IMR-90 (cell line): ENCODE data around the gene ARHGAP28. TPM values are rescaled to one million over a fixed set of nuclear protein-coding genes. Genes with fewer than 3 reads are reported as not detected.

ENCODE experiments used
- ATAC-seq: fragments of 200-7000 bp; cut with Tn5 transposase; 2 replicates; pipeline ENCODE4 v1.9.1; 2020; ENCODE audit warnings: low read depth, mild to moderate bottlenecking, moderate library complexity
- BruUV-seq: library from RNA; stranded (reverse); fragments of 400-500 nt; replicated peaks from 2 replicates; lab custom pipeline; 2021; lab: Mats Ljungman, UMichigan
- CTCF ChIA-PET: fragments of 300-600 bp; formaldehyde crosslinking; extraction: SDS; loops from one replicate; lab custom pipeline; 2021; ENCODE audit warnings: antibody characterized with exemption; lab: Yijun Ruan, JAX
- POLR2A ChIA-PET: fragments of 300-600 bp; sonication (Branson Sonifier 250); formaldehyde crosslinking; loops from one replicate; lab custom pipeline; 2022; ENCODE audit warnings: antibody characterized with exemption; ENCODE audit not compliant: unreplicated experiment; lab: Charles Lee
- DNase-seq: peaks from one replicate; pipeline ENCODE4 v3.0.0; 2013
- H2AFZ ChIP-seq: replicated peaks from 2 replicates; pipeline ENCODE3; 2013; ENCODE audit warnings: low read length, mild to moderate bottlenecking; ENCODE audit not compliant: poor library complexity
- H2AK5ac ChIP-seq: 2 replicates; pipeline ENCODE4 v1.6.1; 2013; ENCODE audit warnings: low read depth, low read length, inconsistent platforms
- H2AK9ac ChIP-seq: replicated peaks from 2 replicates; pipeline ENCODE3; 2013; ENCODE audit warnings: mild to moderate bottlenecking, low read depth, low read length, moderate library complexity; ENCODE audit not compliant: poor library complexity
- H2BK120ac ChIP-seq: 2 replicates; pipeline ENCODE4 v1.6.1; 2013; ENCODE audit warnings: low read depth, low read length, inconsistent platforms
- H2BK15ac ChIP-seq: 3 replicates; pipeline ENCODE4 v1.6.1; 2013; ENCODE audit warnings: low read depth, low read length, inconsistent platforms
- H2BK20ac ChIP-seq: 2 replicates; pipeline ENCODE4 v1.6.1; 2013; ENCODE audit warnings: low read depth, mild to moderate bottlenecking, inconsistent platforms, low read length, moderate library complexity
- H2BK5ac ChIP-seq: 2 replicates; pipeline ENCODE4 v1.6.1; 2013; ENCODE audit warnings: mild to moderate bottlenecking, low read depth, low read length, inconsistent platforms; ENCODE audit not compliant: poor library complexity, severe bottlenecking
- H3K14ac ChIP-seq: replicated peaks from 2 replicates; pipeline ENCODE4 v1.6.1; 2013; ENCODE audit warnings: low read depth, low read length, inconsistent platforms
- H3K18ac ChIP-seq: 2 replicates; pipeline ENCODE4 v1.6.1; 2013; ENCODE audit warnings: low read depth, low read length, control low read depth
- H3K23ac ChIP-seq: 2 replicates; pipeline ENCODE4 v1.6.1; 2013; ENCODE audit warnings: low read depth, low read length, inconsistent platforms
- H3K27ac ChIP-seq: 2 replicates; pipeline ENCODE4 v1.5.1; 2013; ENCODE audit warnings: mild to moderate bottlenecking, control low read depth, low read length; ENCODE audit not compliant: insufficient read depth
- H3K27me3 ChIP-seq: 2 replicates; pipeline ENCODE4 v1.6.1; 2013; ENCODE audit warnings: low read length; ENCODE audit not compliant: control insufficient read depth, insufficient read depth
- H3K36me3 ChIP-seq: 2 replicates; pipeline ENCODE4 v1.6.1; 2013; ENCODE audit warnings: low read length, mixed read lengths; ENCODE audit not compliant: control insufficient read depth, insufficient read depth
- H3K4ac ChIP-seq: 2 replicates; pipeline ENCODE4 v1.6.1; 2013; ENCODE audit warnings: low read depth, low read length, inconsistent platforms
- H3K4me1 ChIP-seq: 2 replicates; pipeline ENCODE4 v1.6.1; 2013; ENCODE audit warnings: low read length, mixed read lengths; ENCODE audit not compliant: control insufficient read depth, insufficient read depth
- H3K4me2 ChIP-seq: 2 replicates; pipeline ENCODE4 v1.6.1; 2013; ENCODE audit warnings: low read depth, mild to moderate bottlenecking, control low read depth, low read length, moderate library complexity
- H3K4me3 ChIP-seq: 2 replicates; pipeline ENCODE4 v1.5.1; 2013; ENCODE audit warnings: low read depth, mild to moderate bottlenecking, control low read depth, low read length, moderate library complexity; ENCODE audit not compliant: insufficient read depth
- H3K56ac ChIP-seq: 2 replicates; pipeline ENCODE4 v1.6.1; 2013; ENCODE audit warnings: low read length, inconsistent platforms; ENCODE audit not compliant: insufficient read depth; ENCODE audit errors: extremely low read depth
- H3K79me1 ChIP-seq, 2 experiments: 2 replicates each; pipeline ENCODE4 v1.6.1; 2013; ENCODE audit warnings: low read length in 2 of 2, inconsistent platforms in 1 of 2, low read depth in 1 of 2
- H3K9ac ChIP-seq: 2 replicates; pipeline ENCODE4 v1.6.1; 2013; ENCODE audit warnings: low read depth, low read length, control low read depth
- H3K9me1 ChIP-seq: 2 replicates; pipeline ENCODE4 v1.6.1; 2013; ENCODE audit warnings: low read length, inconsistent platforms; ENCODE audit not compliant: insufficient read depth
- H3K9me3 ChIP-seq: 2 replicates; pipeline ENCODE4 v1.6.1; 2013; ENCODE audit warnings: low read length; ENCODE audit not compliant: control insufficient read depth, insufficient read depth
- H4K20me1 ChIP-seq: 2 replicates; pipeline ENCODE4 v1.6.1; 2013; ENCODE audit warnings: low read length, inconsistent platforms; ENCODE audit not compliant: insufficient read depth
- H4K5ac ChIP-seq: 2 replicates; pipeline ENCODE4 v1.6.1; 2013; ENCODE audit warnings: mild to moderate bottlenecking, low read depth, low read length, control low read depth
- H4K8ac ChIP-seq, 2 experiments: 2 replicates each; pipeline ENCODE4 v1.6.1; 2013; ENCODE audit warnings: low read depth in 2 of 2, low read length in 2 of 2, control low read depth in 1 of 2, inconsistent platforms in 1 of 2
- H4K91ac ChIP-seq: 2 replicates; pipeline ENCODE4 v1.6.1; 2013; ENCODE audit warnings: low read depth, low read length, inconsistent platforms; ENCODE audit not compliant: insufficient read depth
- BHLHE40 ChIP-seq: fragments of 150-350 bp; IDR thresholded peaks from 2 replicates; pipeline ENCODE4 v1.6.1; 2016; ENCODE audit warnings: mild to moderate bottlenecking, low read depth, low read length
- POLR2A ChIP-seq: IDR thresholded peaks from 2 replicates; pipeline ENCODE4 v1.6.1; 2012; ENCODE audit warnings: mild to moderate bottlenecking, low read depth, low read length
- RAD21 ChIP-seq: IDR thresholded peaks from 2 replicates; pipeline ENCODE4 v1.6.1; 2012; ENCODE audit warnings: low read length, improper control_type of control experiment
- RCOR1 ChIP-seq: IDR thresholded peaks from 2 replicates; pipeline ENCODE4 v1.6.1; 2012; ENCODE audit warnings: mild to moderate bottlenecking, low read length, improper control_type of control experiment; ENCODE audit not compliant: insufficient replicate concordance
- RFX5 ChIP-seq: IDR thresholded peaks from 2 replicates; pipeline ENCODE4 v1.8.0; 2012; ENCODE audit warnings: low read depth, mild to moderate bottlenecking, low read length, moderate library complexity
- WGBS, 2 experiments: methylation state at CpG; one replicate each; pipeline versions ENCODE4 v1.1.5 to v1.1.7; 2013; ENCODE audit warnings: missing lambda C conversion rate in 2 of 2; ENCODE audit not compliant: insufficient read length in 1 of 2; ENCODE audit errors: extremely low coverage in 2 of 2; 5-methylcytosine and 5-hydroxymethylcytosine counted together
- dilution Hi-C: fragments of 300-500 bp; cut with HindIII; formaldehyde crosslinking; loops from one replicate; pipeline ENCODE4 v1.14.3; 2018; ENCODE audit warnings: low sequenced_read_pairs; ENCODE audit not compliant: unreplicated experiment
- in situ Hi-C: fragments of 300-500 bp; cut with MboI; formaldehyde crosslinking; loops from 3 replicates; pipeline ENCODE4 v1.14.3; 2019; ENCODE audit warnings: low sequenced_read_pairs, inconsistent platforms, mixed read lengths
- intact Hi-C: fragments of 100-400 bp; cut with micrococcal nuclease; formaldehyde crosslinking; loops from 2 replicates; pipeline ENCODE4 v1.10.0; 2022
- polyA plus RNA-seq, 3 experiments: library from polyadenylated mRNA; depleted of rRNA; stranded (reverse); fragments of >200 nt; gene quantifications; 2 replicates each; pipeline ENCODE4 v1.2.3, GENCODE V29; 2012; ENCODE audit warnings: low replicate concordance in 1 of 3
- total RNA-seq: library from RNA; depleted of rRNA; stranded (reverse); fragments of >200 nt; gene quantifications from 2 replicates; pipeline ENCODE4 v1.2.3, GENCODE V29; 2012
- TF ChIP-seq, protein P1 (sequence below): fragments of 150-350 bp; IDR thresholded peaks from 2 replicates; pipeline ENCODE4 v1.6.1; 2017; ENCODE audit warnings: mild to moderate bottlenecking, antibody characterized with exemption, low read length, low read depth

Gene ARHGAP28
- total and polyA plus RNA-seq, 2 of the 4 experiments (the other 2 are of a cell fraction) = 1.8 to 3.8 TPM

DNA sequence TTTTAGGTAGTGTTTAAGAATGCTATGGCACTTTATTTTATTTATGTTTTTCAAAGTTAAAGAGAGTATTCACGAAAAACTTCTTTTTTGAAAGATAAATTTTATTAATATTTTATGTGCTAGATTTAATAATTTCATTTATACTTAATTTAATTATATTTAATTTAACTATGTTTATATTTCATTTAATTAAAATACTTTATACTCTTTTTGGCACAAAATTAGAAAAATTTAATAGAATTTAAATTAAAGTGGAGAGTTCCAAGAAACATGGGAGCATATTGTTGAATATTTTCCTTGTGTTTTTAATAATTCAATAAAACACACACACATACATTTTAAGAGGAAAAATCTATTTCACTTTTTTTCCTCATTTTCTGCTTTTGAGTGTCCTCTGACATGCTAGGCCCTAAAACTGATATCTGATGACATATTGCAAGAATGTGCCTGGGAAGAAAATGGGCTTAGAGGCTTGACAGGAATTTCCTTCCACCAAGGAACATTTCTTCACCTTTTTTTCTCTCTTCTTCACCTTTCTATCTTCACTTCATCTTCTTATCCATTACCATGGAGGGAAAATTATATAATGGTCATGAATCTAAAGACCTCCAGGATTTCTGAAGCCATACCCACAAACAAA, 15.4 kb downstream of the ARHGAP28 start:
- H3K56ac ChIP-seq = no peak overlapping the region
- peaks cover 2% of the 10 kb centered on the region; the same call in 1 of the 2 replicates for H3K9me3 ChIP-seq
- H3K18ac ChIP-seq = no peak overlapping the region
- no peaks in the 10 kb centered on the region for H3K27me3 ChIP-seq
- no peak overlapping the region for H2BK20ac ChIP-seq
- no peaks in the 10 kb centered on the region for H4K20me1 ChIP-seq
- CTCF ChIA-PET = interaction anchor here (0.9 to 1.6 kb wide), 2 partner anchors 50 to 188 kb away, joined by 3 to 4 read pairs; no protein-coding TSS in a partner anchor
- no peak overlapping the region for H3K9ac ChIP-seq
- no TSS peak for BruUV-seq
- no peak overlapping the region for H2BK120ac ChIP-seq
- no peak overlapping the region for H2BK5ac ChIP-seq
- no peak overlapping the region for H4K8ac ChIP-seq
- H3K79me1 ChIP-seq = peaks cover 0 to 11% of the 10 kb centered on the region in 2 experiments; a peak in 1 of 4 replicates
- H3K9me1 ChIP-seq = peaks cover 6% of the 10 kb centered on the region
- peaks cover 3% of the 10 kb centered on the region; the same call in 1 of the 2 replicates for H3K36me3 ChIP-seq
- H3K4me1 ChIP-seq = peaks cover 26% of the 10 kb centered on the region
- no peak overlapping the region for H3K4me2 ChIP-seq
- no peak for ATAC-seq
- WGBS, 2 experiments = no CpG with 5 or more reads among the region's 1 CpG
- TF ChIP-seq POLR2A = no peak
- no peak for TF ChIP-seq RAD21
- no peak for TF ChIP-seq BHLHE40
- TF ChIP-seq, protein P1, sequence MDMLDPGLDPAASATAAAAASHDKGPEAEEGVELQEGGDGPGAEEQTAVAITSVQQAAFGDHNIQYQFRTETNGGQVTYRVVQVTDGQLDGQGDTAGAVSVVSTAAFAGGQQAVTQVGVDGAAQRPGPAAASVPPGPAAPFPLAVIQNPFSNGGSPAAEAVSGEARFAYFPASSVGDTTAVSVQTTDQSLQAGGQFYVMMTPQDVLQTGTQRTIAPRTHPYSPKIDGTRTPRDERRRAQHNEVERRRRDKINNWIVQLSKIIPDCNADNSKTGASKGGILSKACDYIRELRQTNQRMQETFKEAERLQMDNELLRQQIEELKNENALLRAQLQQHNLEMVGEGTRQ = no peak
- TF ChIP-seq RCOR1 = no peak
- TF ChIP-seq RFX5 = no peak
- no peak overlapping the region for H4K91ac ChIP-seq
- POLR2A ChIA-PET = no interaction called here
- no peak overlapping the region for H2AK5ac ChIP-seq
- H2AFZ ChIP-seq = no peak overlapping the region
- H3K4me3 ChIP-seq = no peak overlapping the region
- H2BK15ac ChIP-seq = no peak overlapping the region; the same call in 2 of the 3 replicates
- no peak overlapping the region for H3K4ac ChIP-seq
- in situ Hi-C loops = no loop called here
- intact Hi-C loops = loop anchor here (5.0 kb wide), 1 partner anchor 92 kb away; no protein-coding TSS in a partner anchor
- DNase-seq = peak; percentile 30
- no peak overlapping the region for H2AK9ac ChIP-seq
- H3K23ac ChIP-seq = no peak overlapping the region
- H3K14ac ChIP-seq = no peak overlapping the region
- no peak overlapping the region for H3K27ac ChIP-seq
- H4K5ac ChIP-seq = no peak overlapping the region
- dilution Hi-C loops = no loop called here
